ENCODE data around the gene SMARCA4. TPM values are rescaled to one million over a fixed set of nuclear protein-coding genes. Genes with fewer than 3 reads are reported as not detected.
"Not testable (repeated sequence)": the region's sequence is repeated elsewhere in the genome, so short reads cannot be mapped to it uniquely, and the experiment has no call there.

The SMARCA4 gene
- total RNA-seq, 8 experiments from 2014 or later = 62.0 to 280 (median 164) TPM

DNA sequence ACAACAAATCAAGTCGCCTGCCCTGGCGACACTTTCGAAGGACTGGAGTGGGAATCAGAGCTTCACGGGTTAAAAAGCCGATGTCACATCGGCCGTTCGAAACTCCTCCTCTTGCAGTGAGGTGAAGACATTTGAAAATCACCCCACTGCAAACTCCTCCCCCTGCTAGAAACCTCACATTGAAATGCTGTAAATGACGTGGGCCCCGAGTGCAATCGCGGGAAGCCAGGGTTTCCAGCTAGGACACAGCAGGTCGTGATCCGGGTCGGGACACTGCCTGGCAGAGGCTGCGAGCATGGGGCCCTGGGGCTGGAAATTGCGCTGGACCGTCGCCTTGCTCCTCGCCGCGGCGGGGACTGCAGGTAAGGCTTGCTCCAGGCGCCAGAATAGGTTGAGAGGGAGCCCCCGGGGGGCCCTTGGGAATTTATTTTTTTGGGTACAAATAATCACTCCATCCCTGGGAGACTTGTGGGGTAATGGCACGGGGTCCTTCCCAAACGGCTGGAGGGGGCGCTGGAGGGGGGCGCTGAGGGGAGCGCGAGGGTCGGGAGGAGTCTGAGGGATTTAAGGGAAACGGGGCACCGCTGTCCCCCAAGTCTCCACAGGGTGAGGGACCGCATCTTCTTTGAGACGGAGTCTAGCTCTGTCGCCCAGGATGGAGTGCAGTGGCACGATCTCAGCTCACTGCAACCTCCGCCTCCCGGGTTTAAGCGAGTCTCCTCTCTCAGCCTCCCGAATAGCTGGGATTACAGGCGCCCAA is 128.6 kb downstream of the SMARCA4 start, which contains the start of gene LDLR:
Gene LDLR, plus strand, starts transcription at position 210 of the 760 bp plus-strand sequence. Its CDS starts 86 bp downstream, at position 296.
- Histone ChIP-seq H3K4me1 (replicated peaks in 1 of 2) (peaks cover 13 to 17% of the 10 kb centered on the region in 2 donors), H3K4me3 (peak within 1 kb of the TSS; percentile 65 to 90 (median 87)), H3K27ac (peak within 1 kb of the TSS; percentile 93 to 95)
- in situ Hi-C loops (cut with MboI; ENCODE audit: low pct_unique_long_range_greater_than_20kb in 2 of 9, low sequenced_read_pairs in 9 of 9, unreplicated experiment in 9 of 9) = no loop called here
- WGBS, 10 experiments = 0 to 2% (median 0%) methylated on average over 1 to 15 of the region's 43 CpGs; no CpG with 5 or more reads in 1 of the 10 experiments
- peak; percentile 15 to 69 (median 48) for ATAC-seq (replicated peaks in 6 of 8)

DNA sequence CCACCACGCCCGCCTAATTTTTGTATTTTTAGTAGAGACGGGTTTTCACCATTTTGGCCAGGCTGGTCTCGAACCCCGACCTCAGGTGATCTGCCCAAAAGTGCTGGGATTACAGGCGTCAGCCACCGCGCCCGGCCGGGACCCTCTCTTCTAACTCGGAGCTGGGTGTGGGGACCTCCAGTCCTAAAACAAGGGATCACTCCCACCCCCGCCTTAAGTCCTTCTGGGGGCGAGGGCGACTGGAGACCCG is 129.1 kb downstream of the SMARCA4 start:
- ATAC-seq (replicated peaks in 6 of 8) = peak in 1 of 8 experiments; percentile 18
- peak overlapping the region; percentile 93 to 95 for H3K27ac ChIP-seq
- H3K4me1 ChIP-seq (replicated peaks in 1 of 2) = peaks cover 13 to 17% of the 10 kb centered on the region in 2 donors
- WGBS, 10 experiments = 0% methylated on average over 1 to 5 of the region's 15 CpGs; no CpG with 5 or more reads in 6 of the 10 experiments
- in situ Hi-C loops (cut with MboI; ENCODE audit: low pct_unique_long_range_greater_than_20kb in 2 of 9, low sequenced_read_pairs in 9 of 9, unreplicated experiment in 9 of 9) = not testable (repeated sequence)
- peak overlapping the region; percentile 65 to 90 (median 87) for H3K4me3 ChIP-seq

DNA sequence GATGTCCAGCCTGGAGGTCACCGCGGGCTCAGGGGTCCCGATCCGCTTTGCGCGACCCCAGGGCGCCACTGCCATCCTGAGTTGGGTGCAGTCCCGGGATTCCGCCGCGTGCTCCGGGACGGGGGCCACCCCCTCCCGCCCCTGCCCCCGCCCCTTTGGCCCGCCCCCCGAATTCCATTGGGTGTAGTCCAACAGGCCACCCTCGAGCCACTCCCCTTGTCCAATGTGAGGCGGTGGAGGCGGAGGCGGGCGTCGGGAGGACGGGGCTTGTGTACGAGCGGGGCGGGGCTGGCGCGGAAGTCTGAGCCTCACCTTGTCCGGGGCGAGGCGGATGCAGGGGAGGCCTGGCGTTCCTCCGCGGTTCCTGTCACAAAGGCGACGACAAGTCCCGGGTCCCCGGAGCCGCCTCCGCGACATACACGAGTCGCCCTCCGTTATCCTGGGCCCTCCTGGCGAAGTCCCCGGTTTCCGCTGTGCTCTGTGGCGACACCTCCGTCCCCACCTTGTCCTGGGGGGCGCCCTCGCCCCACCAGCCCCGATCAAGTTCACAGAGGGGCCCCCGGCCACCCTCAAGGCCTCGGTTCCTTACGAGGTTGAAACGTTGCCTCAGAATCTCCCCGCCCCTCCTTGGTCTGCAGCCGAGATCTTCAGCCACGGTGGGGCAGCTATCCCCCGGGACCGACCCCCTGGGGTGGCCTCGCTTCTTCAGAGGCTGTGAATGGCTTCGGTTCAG is 129.6 kb downstream of the SMARCA4 start:
- in situ Hi-C loops (cut with MboI; ENCODE audit: low pct_unique_long_range_greater_than_20kb in 2 of 9, low sequenced_read_pairs in 9 of 9, unreplicated experiment in 9 of 9) = no loop called here
- peak overlapping the region; percentile 93 to 95 for H3K27ac ChIP-seq
- peaks cover 13 to 17% of the 10 kb centered on the region in 2 donors for H3K4me1 ChIP-seq (replicated peaks in 1 of 2)
- ATAC-seq (replicated peaks in 6 of 8) = peak; percentile 50 to 93 (median 90)
- 0% methylated on average over 2 to 7 of the region's 64 CpGs; no CpG with 5 or more reads in 7 of the 10 experiments for WGBS, 10 experiments
- peak overlapping the region; percentile 65 to 90 (median 87) for H3K4me3 ChIP-seq

DNA sequence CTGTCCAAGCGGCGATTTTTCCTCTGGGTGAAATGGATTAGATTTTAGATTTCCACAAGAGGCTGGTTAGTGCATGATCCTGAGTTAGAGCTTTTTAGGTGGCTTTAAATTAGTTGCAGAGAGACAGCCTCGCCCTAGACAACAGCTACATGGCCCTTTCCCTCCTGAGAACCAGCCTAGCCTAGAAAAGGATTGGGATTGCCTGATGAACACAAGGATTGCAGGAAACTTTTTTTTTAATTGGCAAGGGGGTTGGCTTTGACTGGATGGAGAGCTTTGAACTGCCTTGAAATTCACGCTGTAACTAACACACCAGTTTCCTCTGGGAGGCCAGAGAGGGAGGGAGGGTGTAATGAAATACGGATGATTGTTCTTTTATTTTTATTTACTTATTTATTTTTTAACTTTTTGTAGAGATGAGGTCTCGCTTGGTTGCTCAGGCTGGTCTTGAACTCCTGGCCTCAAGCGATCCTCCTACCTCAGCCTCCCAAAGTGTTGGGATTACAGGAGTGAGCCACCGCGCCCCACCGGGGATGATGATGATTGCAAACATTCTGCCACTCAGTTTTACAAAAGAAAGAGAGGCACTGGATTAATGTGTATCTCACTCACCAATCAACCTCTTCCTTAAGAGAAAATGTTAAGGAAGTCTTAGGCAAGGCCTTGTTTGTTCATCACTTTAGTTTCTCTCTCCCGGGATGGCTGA is 130.3 kb downstream of the SMARCA4 start:
- H3K4me1 ChIP-seq (replicated peaks in 1 of 2) = peaks cover 13 to 17% of the 10 kb centered on the region in 2 donors
- no peak for ATAC-seq (replicated peaks in 6 of 8)
- in situ Hi-C loops (cut with MboI; ENCODE audit: low pct_unique_long_range_greater_than_20kb in 2 of 9, low sequenced_read_pairs in 9 of 9, unreplicated experiment in 9 of 9) = no loop called here
- H3K27ac ChIP-seq = peak overlapping the region; percentile 93 to 95
- WGBS, 10 experiments = 0 to 77% (median 9%) methylated on average over 1 to 6 of the region's 11 CpGs
- H3K4me3 ChIP-seq = peak overlapping the region; percentile 65 to 90 (median 87)

DNA sequence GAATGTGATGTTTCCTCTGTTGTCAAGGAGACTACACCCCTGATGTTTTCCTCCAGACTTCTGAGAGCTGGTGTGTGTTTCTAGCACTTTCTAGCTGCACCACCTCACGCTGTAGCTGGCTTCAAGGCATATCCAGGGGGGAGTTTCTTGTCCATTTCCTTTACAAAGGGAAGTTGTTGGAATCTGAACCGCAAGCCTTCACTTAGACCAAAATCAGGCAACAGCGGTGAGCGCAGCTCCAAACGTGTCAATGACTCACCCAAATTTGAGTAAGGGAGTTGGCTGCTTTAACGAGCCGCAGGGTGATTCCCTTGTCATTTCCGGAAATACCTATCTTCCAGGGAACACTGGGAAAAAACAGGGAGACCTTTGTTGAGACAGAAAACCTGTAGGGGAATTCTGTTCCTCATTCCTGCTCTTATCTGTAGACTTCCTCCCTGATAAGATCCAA is 130.9 kb downstream of the SMARCA4 start:
- H3K4me3 ChIP-seq = peak overlapping the region; percentile 65 to 90 (median 87)
- WGBS, 10 experiments = 0 to 30% (median 15%) methylated on average over 1 to 8 of the region's 8 CpGs; no CpG with 5 or more reads in 4 of the 10 experiments
- ATAC-seq (replicated peaks in 6 of 8) = peak in 4 of 8 experiments; percentile 1 to 2 (median 2)
- in situ Hi-C loops (cut with MboI; ENCODE audit: low pct_unique_long_range_greater_than_20kb in 2 of 9, low sequenced_read_pairs in 9 of 9, unreplicated experiment in 9 of 9) = no loop called here
- H3K27ac ChIP-seq = peak overlapping the region; percentile 93 to 95
- H3K4me1 ChIP-seq (replicated peaks in 1 of 2) = peaks cover 13 to 17% of the 10 kb centered on the region in 2 donors

DNA sequence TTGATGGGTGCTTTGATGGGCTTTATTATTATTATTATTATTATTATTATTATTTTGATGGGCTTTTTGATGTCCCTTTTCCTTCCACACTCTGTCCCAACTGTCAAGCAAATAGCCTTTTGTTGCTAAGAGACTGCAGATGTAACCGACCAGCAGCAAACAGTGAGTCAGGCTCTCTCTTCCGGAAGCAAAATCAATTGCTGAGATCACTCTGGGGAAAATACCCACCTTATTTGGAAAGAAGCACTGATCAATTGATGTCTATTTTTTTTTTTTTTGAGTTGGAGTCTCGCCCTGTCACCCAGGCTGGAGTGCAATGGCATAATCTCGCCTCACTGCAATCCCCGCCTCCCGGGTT is 131.3 kb downstream of the SMARCA4 start:
- in situ Hi-C loops (cut with MboI; ENCODE audit: low pct_unique_long_range_greater_than_20kb in 2 of 9, low sequenced_read_pairs in 9 of 9, unreplicated experiment in 9 of 9) = no loop called here
- H3K27ac ChIP-seq = peak overlapping the region; percentile 93 to 95
- ATAC-seq (replicated peaks in 6 of 8) = peak in 4 of 8 experiments; percentile 4 to 28 (median 11)
- peaks cover 13 to 17% of the 10 kb centered on the region in 2 donors for H3K4me1 ChIP-seq (replicated peaks in 1 of 2)
- WGBS, 10 experiments = 0 to 83% (median 40%) methylated on average over 1 to 6 of the region's 6 CpGs; no CpG with 5 or more reads in 2 of the 10 experiments
- peak overlapping the region; percentile 65 to 90 (median 87) for H3K4me3 ChIP-seq

DNA sequence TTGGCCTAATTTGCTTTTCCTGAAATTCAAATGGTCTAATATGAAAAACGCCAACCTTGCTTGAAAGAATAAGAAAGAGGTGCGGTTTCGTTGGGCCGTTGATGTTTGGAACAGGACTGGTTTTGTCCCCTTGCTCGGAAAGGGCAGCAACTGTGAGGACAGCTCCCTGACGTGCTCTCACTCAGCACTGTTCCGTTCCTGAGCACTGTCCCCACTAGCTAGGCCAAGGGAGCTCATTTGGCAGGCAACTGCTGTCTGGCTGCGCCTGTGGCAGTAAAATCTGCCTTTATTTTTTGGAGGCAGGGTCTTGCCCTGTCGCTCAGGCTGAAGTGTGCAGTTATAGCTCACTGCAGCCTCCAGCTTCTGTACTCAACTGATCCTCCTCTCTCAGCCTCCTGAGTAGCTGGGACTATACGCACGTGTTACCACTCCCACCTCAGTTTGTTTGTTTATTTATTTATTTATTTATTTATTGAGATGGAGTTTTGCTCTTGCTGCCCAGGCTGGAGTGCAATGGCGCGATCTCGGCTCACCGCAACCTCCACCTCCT is 132.9 kb downstream of the SMARCA4 start:
- Histone ChIP-seq H3K4me3 (no peak overlapping the region), H3K4me1 (replicated peaks in 1 of 2) (peaks cover 7 to 11% of the 10 kb centered on the region in 2 donors), H3K27ac (no peak overlapping the region)
- ATAC-seq (replicated peaks in 6 of 8) = no peak
- in situ Hi-C loops (cut with MboI; ENCODE audit: low pct_unique_long_range_greater_than_20kb in 2 of 9, low sequenced_read_pairs in 9 of 9, unreplicated experiment in 9 of 9) = no loop called here
- 88 to 100% (median 93%) methylated on average over 2 to 10 of the region's 15 CpGs for WGBS, 10 experiments

DNA sequence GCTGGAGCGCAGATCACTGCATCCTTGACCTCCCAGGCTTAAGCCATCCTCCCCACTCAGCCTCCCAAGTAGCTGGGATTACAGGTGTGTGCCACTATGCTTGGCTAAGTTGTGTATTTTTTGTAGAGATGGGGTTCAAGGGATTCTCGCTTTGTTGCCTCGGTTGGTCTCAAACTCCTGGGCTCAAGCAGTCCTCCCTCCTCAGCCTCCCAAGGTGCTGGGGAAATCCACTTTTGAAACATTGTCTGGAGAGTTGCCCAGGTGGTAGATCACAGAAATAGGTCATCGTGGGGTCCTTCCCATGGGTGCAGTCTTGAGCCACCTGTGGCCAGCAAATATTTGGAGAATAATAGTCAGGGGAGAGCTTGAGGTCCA is 133.7 kb downstream of the SMARCA4 start:
- Histone ChIP-seq H3K4me1 (replicated peaks in 1 of 2) (peaks cover 6 to 10% of the 10 kb centered on the region in 2 donors), H3K27ac (no peak overlapping the region), H3K4me3 (no peak overlapping the region)
- no peak for ATAC-seq (replicated peaks in 6 of 8)
- 90 to 100% (median 100%) methylated on average over 1 to 3 of the region's 4 CpGs; no CpG with 5 or more reads in 2 of the 10 experiments for WGBS, 10 experiments
- in situ Hi-C loops (cut with MboI; ENCODE audit: low pct_unique_long_range_greater_than_20kb in 2 of 9, low sequenced_read_pairs in 9 of 9, unreplicated experiment in 9 of 9) = no loop called here

DNA sequence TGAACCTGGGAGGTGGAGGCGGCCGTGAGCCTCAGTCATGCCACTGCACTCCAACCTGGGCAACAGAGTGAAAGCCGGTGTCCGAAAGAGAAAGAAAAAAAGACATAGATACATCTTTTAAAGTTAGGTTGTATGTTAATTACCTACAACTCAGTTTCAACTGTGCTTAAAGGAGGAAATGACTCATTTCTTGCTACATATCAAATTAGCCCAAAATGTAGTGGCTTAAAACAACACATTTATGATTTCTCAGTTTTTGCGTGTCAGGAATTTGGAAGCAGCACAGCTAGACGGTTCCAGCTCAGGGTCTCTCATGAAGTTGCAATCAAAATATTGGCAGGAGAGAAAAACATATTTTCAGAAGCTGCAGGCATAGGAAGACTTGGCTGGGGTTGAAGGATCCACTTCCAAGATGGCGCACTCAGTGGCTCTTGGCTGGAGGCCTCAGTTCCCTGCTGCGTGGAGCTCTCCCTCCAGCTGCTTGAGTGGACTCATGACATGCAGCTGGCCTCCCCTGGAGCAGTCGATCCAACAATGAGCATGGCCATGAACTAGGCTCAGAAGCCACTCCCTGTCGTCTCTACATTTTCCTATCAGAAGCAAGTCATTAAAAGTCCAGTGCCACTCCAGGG is 135.5 kb downstream of the SMARCA4 start:
- 14 to 100% (median 94%) methylated on average over 1 to 6 of the region's 10 CpGs; no CpG with 5 or more reads in 2 of the 10 experiments for WGBS, 10 experiments

DNA sequence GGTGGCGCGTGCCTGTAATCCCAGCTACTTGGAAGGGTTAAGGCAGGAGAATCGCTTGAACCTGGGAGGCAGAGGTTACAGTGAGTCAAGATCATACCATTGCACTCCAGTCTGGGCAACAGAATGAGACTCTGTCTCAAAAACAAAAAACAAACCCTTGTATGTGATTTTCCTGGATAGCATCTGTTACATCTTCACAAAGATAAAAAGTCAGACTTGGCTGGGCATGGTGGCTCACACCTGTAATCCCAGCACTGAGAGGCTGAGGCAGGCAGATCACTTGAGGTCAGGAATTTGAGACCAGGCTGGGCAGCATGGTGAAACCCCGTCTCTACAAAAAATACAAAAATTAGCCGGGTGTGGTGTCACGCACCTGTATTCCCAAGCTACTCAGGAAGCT is 136.5 kb downstream of the SMARCA4 start:
- ATAC-seq (replicated peaks in 6 of 8); H3K4me1 ChIP-seq (replicated peaks in 1 of 2); H3K4me3 ChIP-seq; in situ Hi-C loops (cut with MboI; ENCODE audit: low pct_unique_long_range_greater_than_20kb in 2 of 9, low sequenced_read_pairs in 9 of 9, unreplicated experiment in 9 of 9); H3K27ac ChIP-seq: not testable (repeated sequence)
- WGBS, 10 experiments = 80 to 100% (median 100%) methylated on average over 1 to 6 of the region's 6 CpGs; no CpG with 5 or more reads in 3 of the 10 experiments

More for the DNA sequence above, 135.5 kb downstream of the SMARCA4 start:
- Histone ChIP-seq H3K27ac (no peak overlapping the region), H3K4me3 (no peak overlapping the region), H3K4me1 (replicated peaks in 1 of 2) (peaks cover 6 to 10% of the 10 kb centered on the region in 2 donors)
- in situ Hi-C loops (cut with MboI; ENCODE audit: low pct_unique_long_range_greater_than_20kb in 2 of 9, low sequenced_read_pairs in 9 of 9, unreplicated experiment in 9 of 9) = no loop called here
- peak in 3 of 8 experiments; percentile 2 to 11 (median 3) for ATAC-seq (replicated peaks in 6 of 8)

DNA sequence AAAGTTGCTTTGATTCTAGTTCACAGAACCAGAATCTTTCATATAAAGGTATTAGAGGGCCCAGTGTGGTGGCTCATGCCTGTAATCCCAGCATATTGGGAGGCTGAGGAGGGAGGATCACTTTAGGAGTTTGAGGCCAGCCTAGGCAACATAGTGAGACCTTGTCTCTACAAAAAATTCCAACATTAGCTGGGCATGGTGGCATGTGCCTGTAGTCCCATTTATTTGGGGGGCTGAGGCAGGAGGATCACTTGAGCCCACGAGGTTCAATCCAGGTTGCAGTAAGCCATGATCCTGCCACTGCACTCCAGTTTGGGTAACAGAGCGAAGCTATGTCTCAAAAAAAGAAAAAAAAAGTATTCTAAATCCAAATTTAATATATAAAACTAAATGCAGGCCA is 137.5 kb downstream of the SMARCA4 start:
- H3K4me3 ChIP-seq = no peak overlapping the region
- H3K4me1 ChIP-seq (replicated peaks in 1 of 2) = no peaks in the 10 kb centered on the region
- ATAC-seq (replicated peaks in 6 of 8) = no peak
- in situ Hi-C loops (cut with MboI; ENCODE audit: low pct_unique_long_range_greater_than_20kb in 2 of 9, low sequenced_read_pairs in 9 of 9, unreplicated experiment in 9 of 9) = no loop called here
- 80 to 100% (median 100%) methylated on average over 1 to 2 of the region's 2 CpGs; no CpG with 5 or more reads in 2 of the 10 experiments for WGBS, 10 experiments
- no peak overlapping the region for H3K27ac ChIP-seq

DNA sequence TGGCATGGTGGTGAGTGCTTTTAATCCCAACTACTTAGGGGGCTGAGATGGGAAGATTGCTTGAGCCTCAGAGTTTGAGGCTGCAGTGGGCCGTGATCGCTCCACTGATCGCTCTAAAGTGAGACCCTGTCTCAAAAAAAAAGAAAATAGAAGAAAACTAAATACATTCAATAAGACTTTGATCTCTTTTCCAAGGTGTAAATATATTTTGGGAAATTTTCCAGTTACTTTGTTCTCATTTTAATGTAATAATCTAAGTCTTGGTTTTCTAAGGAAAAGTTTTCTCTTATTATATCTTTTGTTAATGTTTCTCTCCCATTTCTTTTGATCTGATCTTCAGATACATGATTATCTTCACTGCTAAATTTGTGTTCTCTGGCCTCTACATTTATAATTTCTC is 138.0 kb downstream of the SMARCA4 start:
- WGBS, 10 experiments = 93 to 100% (median 100%) methylated on average over 2 to 3 of the region's 3 CpGs; no CpG with 5 or more reads in 4 of the 10 experiments
- Histone ChIP-seq H3K4me1 (replicated peaks in 1 of 2) (no peaks in the 10 kb centered on the region), H3K4me3 (no peak overlapping the region), H3K27ac (no peak overlapping the region)
- ATAC-seq (replicated peaks in 6 of 8) = no peak
- in situ Hi-C loops (cut with MboI; ENCODE audit: low pct_unique_long_range_greater_than_20kb in 2 of 9, low sequenced_read_pairs in 9 of 9, unreplicated experiment in 9 of 9) = no loop called here

Measured in motor neuron (in vitro differentiated cells).